H9 (cell line): Measurements from ENCODE around the gene ZAP70. TPM values are rescaled to one million over a fixed set of nuclear protein-coding genes. Genes with fewer than 3 reads are reported as not detected.

Experiments
- DNase-seq: peaks from one replicate; pipeline ENCODE4 v3.0.0-alpha.2; 2017
- H2AFZ ChIP-seq: one replicate; pipeline ENCODE4 v1.6.1; 2013; ENCODE audit warnings: mild to moderate bottlenecking, low read length, control low read depth, moderate library complexity
- H2AK5ac ChIP-seq: 2 replicates; pipeline ENCODE4 v1.6.1; 2013; ENCODE audit warnings: low read length, control low read depth, mixed read lengths; ENCODE audit not compliant: insufficient read length
- H2BK120ac ChIP-seq: one replicate; pipeline ENCODE4 v1.6.1; 2013; ENCODE audit warnings: low read depth, mild to moderate bottlenecking, low read length, control low read depth, inconsistent platforms; ENCODE audit not compliant: poor library complexity, severe bottlenecking
- H2BK12ac ChIP-seq: 2 replicates; pipeline ENCODE4 v1.6.1; 2013; ENCODE audit warnings: low read length, control low read depth, mixed read lengths, low read depth; ENCODE audit not compliant: insufficient read length
- H2BK15ac ChIP-seq: 2 replicates; pipeline ENCODE4 v1.6.1; 2013; ENCODE audit warnings: low read depth, low read length, control low read depth
- H2BK20ac ChIP-seq: one replicate; pipeline ENCODE4 v1.6.1; 2013; ENCODE audit warnings: low read depth, mild to moderate bottlenecking, low read length, control low read depth, inconsistent platforms; ENCODE audit not compliant: poor library complexity, severe bottlenecking
- H2BK5ac ChIP-seq: 2 replicates; pipeline ENCODE4 v1.6.1; 2013; ENCODE audit warnings: low read length, control low read depth, mixed read lengths; ENCODE audit not compliant: insufficient read length
- H3K14ac ChIP-seq: 2 replicates; pipeline ENCODE4 v1.6.1; 2013; ENCODE audit warnings: low read length, control low read depth; ENCODE audit not compliant: insufficient read depth
- H3K18ac ChIP-seq: 2 replicates; pipeline ENCODE4 v1.6.1; 2013; ENCODE audit warnings: low read depth, mild to moderate bottlenecking, mixed read lengths, low read length, control low read depth; ENCODE audit not compliant: insufficient read length
- H3K23ac ChIP-seq: 2 replicates; pipeline ENCODE4 v1.6.1; 2013; ENCODE audit warnings: low read length, control low read depth, mixed read lengths, low read depth; ENCODE audit not compliant: insufficient read length
- H3K23me2 ChIP-seq: 2 replicates; pipeline ENCODE4 v1.6.1; 2013; ENCODE audit warnings: low read depth, mild to moderate bottlenecking, mixed read lengths, low read length, control low read depth; ENCODE audit not compliant: insufficient read length, poor library complexity, severe bottlenecking
- H3K27ac ChIP-seq: 2 replicates; pipeline ENCODE4 v1.5.1; 2013; ENCODE audit warnings: low read length, control low read depth, mixed read lengths, low read depth; ENCODE audit not compliant: insufficient read length
- H3K27me3 ChIP-seq: 2 replicates; pipeline ENCODE4 v1.6.1; 2013; ENCODE audit warnings: low read length, control low read depth, inconsistent platforms; ENCODE audit not compliant: insufficient read depth
- H3K4ac ChIP-seq: 2 replicates; pipeline ENCODE4 v1.6.1; 2013; ENCODE audit warnings: low read depth, mild to moderate bottlenecking, control low read depth, inconsistent platforms, low read length, moderate library complexity
- H3K4me1 ChIP-seq: 2 replicates; pipeline ENCODE4 v1.6.1; 2013; ENCODE audit warnings: low read length, control low read depth, inconsistent platforms; ENCODE audit not compliant: insufficient read depth
- H3K4me2 ChIP-seq: 2 replicates; pipeline ENCODE4 v1.6.1; 2013; ENCODE audit warnings: low read length, control low read depth, mixed read lengths; ENCODE audit not compliant: insufficient read length, insufficient read depth
- H3K56ac ChIP-seq: 2 replicates; pipeline ENCODE4 v1.6.1; 2013; ENCODE audit warnings: low read depth, mild to moderate bottlenecking, mixed read lengths, low read length, control low read depth; ENCODE audit not compliant: insufficient read length
- H3K79me1 ChIP-seq: 2 replicates; pipeline ENCODE4 v1.6.1; 2013; ENCODE audit warnings: low read depth, mild to moderate bottlenecking, moderate library complexity, low read length, control low read depth, inconsistent platforms; ENCODE audit not compliant: insufficient read depth, poor library complexity, severe bottlenecking
- H3K79me2 ChIP-seq: 2 replicates; pipeline ENCODE4 v1.6.1; 2013; ENCODE audit warnings: low read length, control low read depth, inconsistent platforms; ENCODE audit not compliant: insufficient read depth
- H3K9ac ChIP-seq: 2 replicates; pipeline ENCODE4 v1.6.1; 2013; ENCODE audit warnings: low read length, control low read depth, mixed read lengths; ENCODE audit not compliant: insufficient read length; ENCODE audit errors: extremely low read depth
- H3K9me3 ChIP-seq: one replicate; pipeline ENCODE4 v1.6.1; 2013; ENCODE audit warnings: low read depth, low read length, inconsistent platforms; ENCODE audit not compliant: control insufficient read depth
- H3T11ph ChIP-seq: one replicate; pipeline ENCODE4 v1.6.1; 2013; ENCODE audit warnings: mild to moderate bottlenecking, low read length, control low read depth, inconsistent platforms
- H4K20me1 ChIP-seq: one replicate; pipeline ENCODE4 v1.6.1; 2013; ENCODE audit not compliant: control insufficient read depth, insufficient read length, insufficient read depth
- H4K5ac ChIP-seq: 2 replicates; pipeline ENCODE4 v1.6.1; 2013; ENCODE audit warnings: low read depth, mild to moderate bottlenecking, mixed read lengths, low read length, control low read depth; ENCODE audit not compliant: insufficient read length
- H4K8ac ChIP-seq: replicated peaks from 2 replicates; pipeline ENCODE4 v1.6.1; 2013; ENCODE audit warnings: low read length, control low read depth, mixed read lengths, low read depth; ENCODE audit not compliant: insufficient read length
- H4K91ac ChIP-seq: 2 replicates; pipeline ENCODE4 v1.6.1; 2013; ENCODE audit warnings: low read depth, mild to moderate bottlenecking, moderate library complexity, mixed read lengths, low read length, control low read depth; ENCODE audit not compliant: insufficient read length
- H3K27ac Mint-ChIP-seq, 3 experiments: 2 replicates in 2 of 3; 3 replicates in 1 of 3; pipeline ENCODE4 v1.8.0; 2020 to 2021; ENCODE audit warnings: mixed read lengths in 3 of 3, mild to moderate bottlenecking in 1 of 3, moderate library complexity in 1 of 3
- H3K27me3 Mint-ChIP-seq: 2 replicates; pipeline ENCODE4 v1.8.0; 2021; ENCODE audit warnings: low read depth, mild to moderate bottlenecking, moderate library complexity, mixed read lengths
- H3K36me3 Mint-ChIP-seq, 3 experiments: 2 replicates in 2 of 3; 3 replicates in 1 of 3; pipeline ENCODE4 v1.8.0; 2020 to 2021; ENCODE audit warnings: low read depth in 3 of 3, mixed read lengths in 3 of 3; ENCODE audit not compliant: insufficient read depth in 1 of 3
- H3K4me1 Mint-ChIP-seq, 2 experiments: 2 replicates each; pipeline ENCODE4 v1.8.0; 2020; ENCODE audit warnings: mixed read lengths in 2 of 2
- H3K4me3 Mint-ChIP-seq, 2 experiments: 2 replicates in 1 of 2; 3 replicates in 1 of 2; pipeline ENCODE4 v1.8.0; 2020 to 2021; ENCODE audit warnings: mild to moderate bottlenecking in 2 of 2, mixed read lengths in 2 of 2, moderate library complexity in 1 of 2
- H3K9me3 Mint-ChIP-seq, 2 experiments: 2 replicates in 1 of 2; 3 replicates in 1 of 2; pipeline ENCODE4 v1.8.0; 2020; ENCODE audit warnings: mild to moderate bottlenecking in 2 of 2, mixed read lengths in 2 of 2, moderate library complexity in 1 of 2
- CTCF ChIP-seq: fragments of 200-600 bp; sonication (generic); conservative IDR thresholded peaks from 3 replicates; pipeline ENCODE4 v1.8.0; 2021; ENCODE audit warnings: antibody characterized with exemption, mild to moderate bottlenecking
- WGBS: extraction: QIAGEN DNeasy Blood & Tissue Kit; methylation state at CpG from one replicate; pipeline ENCODE4 v1.1.7; 2013; ENCODE audit warnings: missing lambda C conversion rate, low lambda C conversion rate, mixed read lengths; ENCODE audit not compliant: insufficient read length; ENCODE audit errors: extremely low coverage; 5-methylcytosine and 5-hydroxymethylcytosine counted together
- total RNA-seq: library from RNA; stranded (reverse); gene quantifications from 2 replicates; pipeline ENCODE4 v1.2.1, GENCODE V29; 2021

ZAP70 gene
- total RNA-seq, 1 experiment from 2014 or later = 0.24 TPM

- no CpG with 5 or more reads among the region's 2 CpGs for WGBS
- H3K14ac ChIP-seq = no peak overlapping the region
- peaks cover 6% of the 10 kb centered on the region for H3K4me1 ChIP-seq
- H3K56ac ChIP-seq = no peak overlapping the region
- no peak overlapping the region for H4K5ac ChIP-seq
- H3K23ac ChIP-seq = no peak overlapping the region
- H3K36me3 Mint-ChIP-seq = no peaks in the 10 kb centered on the region; a peak in 1 of 7 replicates
- no peak overlapping the region for H3K9ac ChIP-seq
- no peak overlapping the region for H2BK20ac ChIP-seq
- no peak for DNase-seq
- H3K4me1 Mint-ChIP-seq = peaks cover 23 to 26% of the 10 kb centered on the region in 2 experiments
- H3K27ac Mint-ChIP-seq = peak overlapping the region; percentile 84 to 93 (median 86); a peak in 6 of 7 replicates
- no peaks in the 10 kb centered on the region for H3K79me2 ChIP-seq
- no peaks in the 10 kb centered on the region for H3K79me1 ChIP-seq
- H2AK5ac ChIP-seq = no peak overlapping the region
- peak overlapping the region in 1 of 2 experiments; percentile 60; a peak in 2 of 5 replicates for H3K4me3 Mint-ChIP-seq
- H4K8ac ChIP-seq = no peak overlapping the region
- peaks cover 5% of the 10 kb centered on the region for H3K27me3 Mint-ChIP-seq
- no peak overlapping the region for H3K4me2 ChIP-seq
- H3K9me3 Mint-ChIP-seq = no peaks in the 10 kb centered on the region; a peak in 1 of 5 replicates
- H2BK120ac ChIP-seq = no peak overlapping the region
- H2AFZ ChIP-seq = no peak overlapping the region
- no peak overlapping the region for H2BK15ac ChIP-seq
- H2BK12ac ChIP-seq = no peak overlapping the region
- TF ChIP-seq CTCF = no peak
- no peaks in the 10 kb centered on the region for H3K23me2 ChIP-seq
- no peaks in the 10 kb centered on the region for H3K27me3 ChIP-seq
- no peak overlapping the region for H4K91ac ChIP-seq
- H3K18ac ChIP-seq = no peak overlapping the region
- H3T11ph ChIP-seq = no peak overlapping the region
- H3K9me3 ChIP-seq = no peaks in the 10 kb centered on the region
- H3K27ac ChIP-seq = no peak overlapping the region
- no peak overlapping the region for H2BK5ac ChIP-seq
- H4K20me1 ChIP-seq = no peaks in the 10 kb centered on the region
- H3K4ac ChIP-seq = no peak overlapping the region
Observed at GRCh38 chr2:97720746-97721145, 7.4 kb downstream of the ZAP70 start.
